NT2/D1 (cell line): ENCODE results near the gene TBPL2.
"Not testable (repeated sequence)": the region's sequence is repeated elsewhere in the genome, so short reads cannot be mapped to it uniquely, and the experiment has no call there.

Source experiments
- DNase-seq: peaks from one replicate; pipeline ENCODE4 v3.0.0-alpha.2; 2011; ENCODE audit warnings: low read depth, low spot score
- H3K27me3 ChIP-seq: 2 replicates; pipeline ENCODE4 v1.6.0; 2011; ENCODE audit warnings: mild to moderate bottlenecking; ENCODE audit not compliant: insufficient read length, insufficient read depth
- H3K36me3 ChIP-seq: 2 replicates; pipeline ENCODE4 v1.6.1; 2011; ENCODE audit warnings: mild to moderate bottlenecking, low read length, mixed read lengths; ENCODE audit not compliant: insufficient read depth, insufficient read length
- H3K4me1 ChIP-seq: 2 replicates; pipeline ENCODE4 v1.5.1; 2011; ENCODE audit not compliant: insufficient read depth, insufficient read length
- H3K4me3 ChIP-seq: 2 replicates; pipeline ENCODE4 v1.5.1; 2011; ENCODE audit warnings: low read depth; ENCODE audit not compliant: insufficient read length
- H3K9ac ChIP-seq: 2 replicates; pipeline ENCODE4 v1.6.0; 2011; ENCODE audit warnings: low read depth; ENCODE audit not compliant: insufficient read length
- H3K9me3 ChIP-seq: 2 replicates; pipeline ENCODE4 v1.5.1; 2011; ENCODE audit warnings: mild to moderate bottlenecking, low read length; ENCODE audit not compliant: insufficient read depth
- SUZ12 ChIP-seq: IDR thresholded peaks from 2 replicates; pipeline ENCODE4 v1.6.1; 2011; ENCODE audit not compliant: insufficient read length, insufficient read depth; ENCODE audit errors: extremely low read depth
- YY1 ChIP-seq: IDR thresholded peaks from 2 replicates; pipeline ENCODE4 v1.6.1; 2011; ENCODE audit not compliant: insufficient read length, insufficient read depth
- ZNF274 ChIP-seq: IDR thresholded peaks from 2 replicates; pipeline ENCODE4 v1.6.1; 2011; ENCODE audit warnings: mild to moderate bottlenecking, low read depth, low read length

Gene TBPL2

DNA sequence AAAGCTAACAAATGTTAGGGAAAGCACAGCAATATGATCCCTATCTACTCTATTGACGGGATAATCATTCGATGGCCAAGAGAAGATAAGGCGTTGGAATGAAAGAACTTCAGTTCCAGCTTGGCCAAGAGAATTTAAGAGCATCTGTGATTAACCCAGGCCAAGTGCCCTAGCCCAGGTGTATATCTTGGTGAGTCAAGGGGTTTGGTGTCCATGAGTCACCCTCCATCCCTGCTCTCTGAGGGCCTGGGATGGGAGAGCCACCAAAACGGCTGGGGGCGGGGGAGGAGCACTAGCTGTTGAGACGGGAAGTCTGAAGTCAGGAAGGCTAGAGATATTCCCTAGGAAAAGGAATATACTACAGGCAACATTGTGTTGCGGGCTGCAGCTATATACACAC is 13.0 kb downstream of the TBPL2 start:
- TF ChIP-seq ZNF274 (no peak), SUZ12 (no peak), YY1 (no peak)
- Histone ChIP-seq H3K9me3 (no peaks in the 10 kb centered on the region), H3K27me3 (no peaks in the 10 kb centered on the region), H3K36me3 (no peaks in the 10 kb centered on the region), H3K4me3 (no peak overlapping the region), H3K9ac (no peak overlapping the region), H3K4me1 (no peaks in the 10 kb centered on the region)
- DNase-seq: no peak

DNA sequence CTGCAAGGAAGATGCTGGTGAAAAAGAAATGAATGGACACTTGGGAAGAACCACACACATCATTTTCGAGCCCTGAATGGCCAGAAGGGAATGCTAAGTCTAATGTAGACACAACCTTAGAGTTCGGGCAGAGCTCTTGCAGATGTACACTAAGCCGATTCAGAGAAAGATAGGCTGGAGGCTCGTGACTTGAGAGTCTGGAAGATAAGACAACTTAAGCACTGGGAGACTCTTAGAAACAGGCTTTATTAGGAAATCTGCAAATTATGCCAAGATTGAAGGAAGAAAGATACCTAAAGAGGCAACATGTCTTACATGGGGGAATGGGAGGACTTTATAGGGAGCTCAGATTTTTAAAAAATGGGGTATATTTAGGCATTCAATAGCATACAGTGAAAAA is 13.5 kb downstream of the TBPL2 start:
- Histone ChIP-seq H3K36me3 (no peaks in the 10 kb centered on the region), H3K9ac (no peak overlapping the region), H3K27me3 (no peaks in the 10 kb centered on the region), H3K4me3 (no peak overlapping the region), H3K9me3 (no peaks in the 10 kb centered on the region), H3K4me1 (no peaks in the 10 kb centered on the region)
- DNase-seq: no peak
- TF ChIP-seq ZNF274: no peak
- no peak for TF ChIP-seq SUZ12
- no peak for TF ChIP-seq YY1

DNA sequence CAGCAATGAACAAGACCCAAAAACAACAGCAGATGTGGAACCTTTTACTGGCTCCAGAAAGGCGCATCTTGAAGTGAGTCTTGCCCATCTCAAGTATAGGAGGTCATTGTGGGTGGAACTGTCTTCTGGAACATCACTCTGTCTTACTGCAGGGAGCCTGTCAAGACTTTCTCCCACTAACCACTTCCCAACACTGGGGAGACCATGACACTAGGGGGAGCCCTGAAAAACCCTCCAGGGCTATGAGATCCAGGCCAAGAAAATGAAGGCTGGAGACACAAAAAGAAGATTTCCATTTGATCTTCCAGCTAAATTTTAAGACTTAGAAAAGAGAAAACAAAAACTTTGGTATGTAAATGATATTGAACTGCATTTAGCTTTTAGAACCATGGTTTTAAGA is 15.3 kb downstream of the TBPL2 start:
- Histone ChIP-seq H3K4me3 (no peak overlapping the region), H3K9ac (no peak overlapping the region), H3K36me3 (no peaks in the 10 kb centered on the region), H3K9me3 (no peaks in the 10 kb centered on the region), H3K4me1 (no peaks in the 10 kb centered on the region), H3K27me3 (no peaks in the 10 kb centered on the region)
- DNase-seq: no peak
- no peak for TF ChIP-seq SUZ12
- TF ChIP-seq YY1: no peak
- no peak for TF ChIP-seq ZNF274

DNA sequence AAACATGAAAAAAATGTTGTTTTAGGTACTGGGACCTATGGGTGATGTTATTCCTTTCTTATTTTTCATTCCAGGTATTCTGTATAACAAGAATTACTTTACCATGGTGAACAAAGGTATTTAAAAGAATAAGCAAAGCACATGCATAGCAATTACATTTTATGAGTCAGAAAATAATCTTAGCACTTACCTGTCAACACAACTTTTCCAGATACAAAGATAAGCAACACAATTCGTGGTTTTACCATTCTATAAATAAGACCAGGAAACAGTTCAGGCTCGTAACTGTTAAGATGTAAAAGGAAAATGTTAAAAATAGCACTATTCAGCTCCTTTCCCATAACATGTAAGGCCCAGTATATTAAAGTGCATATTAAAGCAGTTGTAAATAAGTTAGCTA is 16.4 kb downstream of the TBPL2 start:
- no peaks in the 10 kb centered on the region for H3K9me3 ChIP-seq
- TF ChIP-seq YY1 (no peak), SUZ12 (no peak), ZNF274 (no peak)

DNA sequence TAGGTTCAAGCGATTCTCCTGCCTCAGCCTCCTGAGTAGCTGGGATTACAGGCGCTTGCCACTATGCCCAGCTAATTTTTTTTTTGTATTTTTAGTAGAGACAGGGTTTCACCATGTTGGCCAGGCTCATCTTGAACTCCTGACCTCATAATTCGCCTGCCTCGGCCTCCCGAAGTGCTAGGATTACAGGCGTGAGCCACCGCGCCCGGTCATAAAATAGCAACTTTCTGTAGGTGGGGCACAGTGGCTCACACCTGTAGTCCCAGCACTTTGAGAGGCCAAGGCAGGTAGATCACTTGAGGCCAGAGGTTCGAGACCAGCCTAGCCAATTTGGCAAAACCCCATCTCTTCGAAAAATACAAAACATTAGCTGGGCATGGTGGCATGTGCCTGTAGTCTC is 18.1 kb downstream of the TBPL2 start:
- not testable (repeated sequence) for H3K27me3 ChIP-seq, H3K4me3 ChIP-seq, H3K4me1 ChIP-seq, H3K36me3 ChIP-seq, DNase-seq, H3K9me3 ChIP-seq, H3K9ac ChIP-seq

More for the DNA sequence above, 16.4 kb downstream of the TBPL2 start:
- DNase-seq: no peak
- no peaks in the 10 kb centered on the region for H3K4me1 ChIP-seq
- H3K27me3 ChIP-seq: no peaks in the 10 kb centered on the region
- H3K36me3 ChIP-seq: no peaks in the 10 kb centered on the region
- no peak overlapping the region for H3K9ac ChIP-seq
- H3K4me3 ChIP-seq: no peak overlapping the region

DNA sequence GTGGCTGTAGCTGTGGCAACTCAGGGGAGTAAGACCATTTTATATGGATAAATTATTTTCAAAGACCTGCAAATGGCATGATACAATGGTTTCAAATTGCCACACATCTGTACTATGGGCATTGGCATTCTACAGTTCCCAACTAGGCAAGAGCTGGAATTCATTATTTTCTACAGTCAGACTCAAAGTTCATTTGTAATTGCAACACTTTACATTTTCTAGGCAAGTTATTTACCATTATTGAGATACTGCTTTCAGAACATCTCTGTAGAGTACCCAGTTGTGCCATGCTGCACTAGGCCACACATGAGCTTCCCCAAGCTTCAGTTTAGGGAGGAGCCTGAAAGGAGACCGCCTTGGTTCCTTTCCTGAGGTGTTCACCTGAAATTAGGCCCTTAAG is 20.8 kb downstream of the TBPL2 start:
- Histone ChIP-seq H3K4me1 (no peaks in the 10 kb centered on the region), H3K36me3 (no peaks in the 10 kb centered on the region), H3K9ac (no peak overlapping the region), H3K4me3 (no peak overlapping the region), H3K27me3 (no peaks in the 10 kb centered on the region), H3K9me3 (no peaks in the 10 kb centered on the region)
- TF ChIP-seq SUZ12 (no peak), ZNF274 (no peak)
- DNase-seq: no peak

DNA sequence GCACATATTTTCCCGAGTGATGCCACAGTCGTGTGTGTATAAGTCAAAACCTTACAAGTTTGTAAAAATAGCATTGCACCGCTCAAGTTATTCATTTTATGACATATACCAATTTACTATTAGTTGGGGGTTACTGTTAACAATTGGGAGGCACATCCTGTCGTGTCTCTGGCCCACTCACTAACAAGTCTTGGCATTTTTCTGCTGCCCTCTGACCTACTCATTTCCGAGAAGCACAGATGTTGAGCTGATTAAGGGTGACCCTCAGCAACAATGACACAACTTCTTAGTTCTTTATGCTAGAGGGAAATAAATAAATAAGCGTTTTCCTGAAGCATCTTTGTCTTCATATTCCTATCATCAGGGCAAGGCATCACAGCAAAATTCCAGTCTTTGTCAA is 22.0 kb downstream of the TBPL2 start:
- H3K9me3 ChIP-seq: no peaks in the 10 kb centered on the region
- H3K4me3 ChIP-seq: no peak overlapping the region
- no peaks in the 10 kb centered on the region for H3K4me1 ChIP-seq
- H3K27me3 ChIP-seq: no peaks in the 10 kb centered on the region
- no peak overlapping the region for H3K9ac ChIP-seq
- DNase-seq: no peak
- no peak for TF ChIP-seq ZNF274
- TF ChIP-seq SUZ12: no peak
- TF ChIP-seq YY1: no peak
- H3K36me3 ChIP-seq: no peaks in the 10 kb centered on the region

DNA sequence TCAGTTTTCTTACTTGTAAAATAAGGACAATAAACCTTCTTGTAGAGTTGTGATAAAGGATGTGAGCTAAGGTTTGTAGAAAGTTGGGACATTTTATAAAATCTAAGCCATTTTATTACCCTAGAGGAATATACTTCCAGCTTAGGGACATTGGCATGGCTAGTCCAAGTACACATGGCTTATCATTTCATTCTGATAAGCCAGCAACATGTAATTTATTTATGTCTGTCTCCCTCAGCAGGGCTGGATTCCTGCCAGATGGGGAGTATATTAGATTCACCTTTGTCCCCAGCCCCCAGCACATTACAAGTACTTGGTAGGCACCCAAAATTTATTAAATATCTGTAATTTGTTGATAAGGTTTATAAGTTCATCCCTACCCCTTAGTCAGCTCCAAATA is 22.5 kb downstream of the TBPL2 start:
- TF ChIP-seq YY1: no peak
- TF ChIP-seq SUZ12: no peak
- no peak for TF ChIP-seq ZNF274
- Histone ChIP-seq H3K9me3 (no peaks in the 10 kb centered on the region), H3K9ac (no peak overlapping the region), H3K4me3 (no peak overlapping the region), H3K27me3 (no peaks in the 10 kb centered on the region), H3K4me1 (no peaks in the 10 kb centered on the region), H3K36me3 (no peaks in the 10 kb centered on the region)
- DNase-seq: no peak

DNA sequence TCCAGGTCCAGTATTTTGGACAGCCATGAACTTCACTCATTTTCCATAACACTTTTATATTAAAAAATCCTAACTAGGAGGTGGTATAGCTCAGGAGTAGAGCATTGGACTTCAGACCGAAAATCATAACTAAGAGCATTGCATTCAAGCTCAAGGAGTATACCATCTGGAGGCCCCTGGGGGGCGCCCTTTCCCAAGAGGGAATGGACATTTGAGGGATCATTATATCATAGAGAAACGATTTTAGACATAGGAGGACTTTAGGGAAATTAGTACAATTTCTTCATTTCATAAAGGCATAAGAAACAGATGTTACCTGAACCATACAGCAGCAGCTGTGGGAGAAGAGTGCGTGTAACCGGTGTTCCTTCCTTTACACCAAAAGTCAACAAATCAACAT is 23.6 kb downstream of the TBPL2 start:
- Histone ChIP-seq H3K9ac (no peak overlapping the region), H3K4me3 (no peak overlapping the region), H3K4me1 (no peaks in the 10 kb centered on the region), H3K27me3 (no peaks in the 10 kb centered on the region), H3K36me3 (no peaks in the 10 kb centered on the region), H3K9me3 (no peaks in the 10 kb centered on the region)
- DNase-seq: no peak
- TF ChIP-seq ZNF274 (no peak), YY1 (no peak)
